Testis (tissue), 3 donors: ENCODE results near the gene CDK1. TPM values are rescaled to one million over a fixed set of nuclear protein-coding genes. Genes with fewer than 3 reads are reported as not detected.

Source experiments
- DNase-seq: peaks from one replicate; pipeline ENCODE4 v3.0.0-alpha.2; 2019
- H3K27ac ChIP-seq, 2 donors: fragments of 200-600 bp; sonication (generic); one replicate each; pipeline ENCODE4 v1.5.1; 2019
- H3K27me3 ChIP-seq: fragments of 200-600 bp; sonication (generic); one replicate; pipeline ENCODE4 v1.5.1; 2019
- H3K36me3 ChIP-seq: fragments of 200-600 bp; sonication (generic); one replicate; pipeline ENCODE4 v1.5.1; 2017; ENCODE audit warnings: low read depth; ENCODE audit errors: missing control alignments
- H3K4me1 ChIP-seq: fragments of 200-600 bp; sonication (generic); one replicate; pipeline ENCODE4 v1.5.1; 2019
- H3K4me3 ChIP-seq, 2 donors: fragments of 200-600 bp; sonication (generic); one replicate each; pipeline ENCODE4 v1.5.1; 2017 to 2019
- H3K9me3 ChIP-seq: fragments of 200-600 bp; sonication (generic); one replicate; pipeline ENCODE4 v1.5.1; 2017
- CTCF ChIP-seq, 3 experiments: fragments of 450-650 bp in 2 of 3; fragments of 200-600 bp in 1 of 3; sonication (generic) in 1 of 3; IDR thresholded peaks; one replicate each; pipeline ENCODE4 v1.5.1; 2016 to 2019; ENCODE audit warnings: antibody characterized with exemption in 3 of 3, mild to moderate bottlenecking in 2 of 3, moderate library complexity in 1 of 3
- POLR2A ChIP-seq: fragments of 450-650 bp; IDR thresholded peaks from one replicate; pipeline ENCODE4 v1.6.1; 2017; ENCODE audit warnings: antibody characterized with exemption, mild to moderate bottlenecking, moderate library complexity
- WGBS, 2 donors: methylation state at CpG; one replicate each; pipeline ENCODE4 v1.1.5; 2018; 5-methylcytosine and 5-hydroxymethylcytosine counted together
- intact Hi-C: fragments of 100-400 bp; cut with DNase I; formaldehyde crosslinking; loops from one replicate; pipeline ENCODE4 v1.15.1; 2023; ENCODE audit warnings: low total_unique reads
- polyA plus RNA-seq: library from polyadenylated mRNA; stranded (reverse); fragments of 350-450 nt; fragmentation: Illumina TruSeq; extraction: RNeasy Lipid Tissue Mini Kit (QIAGEN cat#74804); gene quantifications from one replicate; pipeline ENCODE4 v1.2.3, GENCODE V29; 2014; ENCODE audit warnings: low read depth, low replicate concordance; ENCODE audit not compliant: insufficient read depth
- total RNA-seq, 2 donors: library from RNA; depleted of rRNA; stranded (reverse); fragments of >200 nt; gene quantifications; one replicate each; pipeline ENCODE4 v1.2.3, GENCODE V29; 2016

The CDK1 gene
- total and polyA plus RNA-seq, 3 donors from 2014 or later, result 11.8 to 47.9 (median 14.3) TPM

- no peak overlapping the region for H3K4me3 ChIP-seq
- H3K36me3 ChIP-seq, result no peaks in the 10 kb centered on the region
- H3K27ac ChIP-seq, result no peak overlapping the region
- TF ChIP-seq CTCF (IDR thresholded peaks at IDR 0.05), result no peak
- TF ChIP-seq POLR2A, result no peak
- no peak for DNase-seq
- H3K4me1 ChIP-seq, result no peaks in the 10 kb centered on the region
- 88 to 89% methylated on average over 5 of the region's 5 CpGs for WGBS, 2 donors
- intact Hi-C loops, result no loop called here
- no peaks in the 10 kb centered on the region for H3K9me3 ChIP-seq
- no peaks in the 10 kb centered on the region for H3K27me3 ChIP-seq
These were observed 24.5 kb upstream of the CDK1 start for GRCh38 chr10:60753817-60754216.

GRCh38 chr10:60757420-60757895 lies 20.8 kb upstream of the CDK1 start:
- H3K27ac ChIP-seq, result no peak overlapping the region
- H3K36me3 ChIP-seq, result no peaks in the 10 kb centered on the region
- no peak overlapping the region for H3K4me3 ChIP-seq
- DNase-seq, result no peak
- 17 to 38% methylated on average over 2 to 3 of the region's 3 CpGs for WGBS, 2 donors
- TF ChIP-seq POLR2A, result no peak
- TF ChIP-seq CTCF (IDR thresholded peaks at IDR 0.05), result no peak
- no peaks in the 10 kb centered on the region for H3K9me3 ChIP-seq
- no peaks in the 10 kb centered on the region for H3K27me3 ChIP-seq
- intact Hi-C loops, result no loop called here
- H3K4me1 ChIP-seq, result no peaks in the 10 kb centered on the region

- no peaks in the 10 kb centered on the region for H3K27me3 ChIP-seq
- DNase-seq, result no peak
- H3K36me3 ChIP-seq, result no peaks in the 10 kb centered on the region
- H3K27ac ChIP-seq, result no peak overlapping the region
- no peaks in the 10 kb centered on the region for H3K9me3 ChIP-seq
- 76 to 85% methylated on average over 2 to 6 of the region's 6 CpGs for WGBS, 2 donors
- TF ChIP-seq POLR2A (no peak), CTCF (IDR thresholded peaks at IDR 0.05) (no peak)
- H3K4me1 ChIP-seq, result no peaks in the 10 kb centered on the region
- no peak overlapping the region for H3K4me3 ChIP-seq
- intact Hi-C loops, result no loop called here
These were observed 19.1 kb upstream of the CDK1 start for GRCh38 chr10:60759181-60759580.

- no peak overlapping the region for H3K4me3 ChIP-seq
- TF ChIP-seq POLR2A, result no peak
- no peak for TF ChIP-seq CTCF (IDR thresholded peaks at IDR 0.05)
- no peaks in the 10 kb centered on the region for H3K9me3 ChIP-seq
- H3K4me1 ChIP-seq, result no peaks in the 10 kb centered on the region
- no peaks in the 10 kb centered on the region for H3K36me3 ChIP-seq
- H3K27ac ChIP-seq, result no peak overlapping the region
- H3K27me3 ChIP-seq, result no peaks in the 10 kb centered on the region
- intact Hi-C loops, result no loop called here
- DNase-seq, result no peak
These were observed 17.5 kb upstream of the CDK1 start for GRCh38 chr10:60760711-60761210.

GRCh38 chr10:60762554-60762953 lies 15.7 kb upstream of the CDK1 start:
- H3K27me3 ChIP-seq, result no peaks in the 10 kb centered on the region
- TF ChIP-seq POLR2A (no peak), CTCF (IDR thresholded peaks at IDR 0.05) (no peak)
- WGBS, 2 donors, result 91 to 100% methylated on average over 1 of the region's 1 CpG

More at GRCh38 chr10:60762554-60762953, 15.7 kb upstream of the CDK1 start:
- no peak for DNase-seq
- Histone ChIP-seq H3K9me3 (no peaks in the 10 kb centered on the region), H3K4me1 (no peaks in the 10 kb centered on the region), H3K36me3 (no peaks in the 10 kb centered on the region), H3K4me3 (no peak overlapping the region), H3K27ac (no peak overlapping the region)
- intact Hi-C loops, result no loop called here
